HG02763 (cell line): ENCODE measurements around the gene SLC30A2.

Experiments
- ATAC-seq: cut with Tn5 transposase; IDR thresholded peaks from one replicate; pipeline ENCODE4 v1.9.1; 2021; ENCODE audit warnings: mild to moderate bottlenecking, moderate library complexity; ENCODE audit not compliant: unreplicated experiment

The SLC30A2 gene

DNA sequence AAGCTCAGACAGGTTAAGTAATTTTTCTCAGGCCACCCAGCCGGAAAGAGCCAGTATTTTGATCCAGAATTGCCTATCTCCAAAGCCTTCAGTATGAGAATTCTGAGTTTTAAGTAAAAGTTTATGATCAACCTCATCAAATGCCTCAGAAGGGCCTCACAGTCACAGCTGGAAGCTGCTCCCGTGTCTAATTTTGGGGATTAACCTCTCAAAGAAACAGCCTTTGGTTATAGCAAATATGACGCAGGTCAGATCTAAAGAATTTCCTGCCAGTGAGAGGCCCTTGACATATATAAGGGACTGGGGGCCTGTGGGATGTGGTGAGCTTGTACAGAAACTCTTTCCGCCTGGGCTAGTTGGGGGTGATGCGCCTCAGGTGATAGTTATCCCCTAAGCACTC lies 22.1 kb downstream of the SLC30A2 start:
- ATAC-seq, result no peak

DNA sequence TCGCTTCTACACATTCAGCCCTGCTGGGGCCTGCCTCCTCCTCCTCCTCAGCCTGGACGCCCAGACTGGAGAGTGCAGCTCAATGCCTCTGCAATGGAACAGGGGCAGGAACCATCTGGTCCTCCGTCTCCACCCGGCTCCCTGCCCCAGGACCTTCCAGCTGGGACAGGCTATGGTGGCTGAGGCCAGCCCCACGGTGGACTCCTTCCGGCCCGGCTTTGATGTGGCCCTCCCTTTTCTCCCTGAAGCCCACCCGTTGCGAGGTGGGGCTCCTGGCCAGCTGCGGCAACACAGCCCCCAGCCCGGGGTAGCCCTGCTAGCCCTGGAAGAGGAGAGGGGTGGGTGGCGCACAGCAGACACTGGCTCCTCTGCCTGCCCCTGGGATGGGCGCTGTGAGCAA lies 22.9 kb downstream of the SLC30A2 start:
- ATAC-seq, result no peak

DNA sequence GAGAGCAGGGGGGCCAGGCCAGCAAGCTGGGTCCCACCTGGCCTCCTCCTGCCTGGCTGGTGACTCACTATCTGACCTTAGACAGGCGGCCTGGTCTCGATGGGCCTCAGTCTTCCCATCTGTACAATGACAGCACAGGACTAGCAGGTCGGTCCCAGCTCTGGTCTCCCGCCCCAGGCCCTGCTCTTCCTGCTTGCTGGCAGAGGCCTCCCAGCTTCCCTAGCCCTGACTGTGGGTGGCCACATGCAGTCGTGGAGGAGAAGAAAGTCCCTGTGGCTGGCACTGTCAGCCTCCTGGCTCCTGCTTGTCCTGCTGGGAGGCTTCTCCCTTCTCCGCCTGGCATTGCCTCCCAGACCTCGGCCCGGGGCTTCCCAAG lies 23.5 kb downstream of the SLC30A2 start:
- no peak for ATAC-seq

- ATAC-seq, result no peak
Observed at GRCh38 chr1:26021647-26022403, 24.1 kb downstream of the SLC30A2 start, which contains the start of gene EXTL1. Gene EXTL1 (plus strand): TSS chr1:26021775. CDS start chr1:26022647, 872 bp downstream.

DNA sequence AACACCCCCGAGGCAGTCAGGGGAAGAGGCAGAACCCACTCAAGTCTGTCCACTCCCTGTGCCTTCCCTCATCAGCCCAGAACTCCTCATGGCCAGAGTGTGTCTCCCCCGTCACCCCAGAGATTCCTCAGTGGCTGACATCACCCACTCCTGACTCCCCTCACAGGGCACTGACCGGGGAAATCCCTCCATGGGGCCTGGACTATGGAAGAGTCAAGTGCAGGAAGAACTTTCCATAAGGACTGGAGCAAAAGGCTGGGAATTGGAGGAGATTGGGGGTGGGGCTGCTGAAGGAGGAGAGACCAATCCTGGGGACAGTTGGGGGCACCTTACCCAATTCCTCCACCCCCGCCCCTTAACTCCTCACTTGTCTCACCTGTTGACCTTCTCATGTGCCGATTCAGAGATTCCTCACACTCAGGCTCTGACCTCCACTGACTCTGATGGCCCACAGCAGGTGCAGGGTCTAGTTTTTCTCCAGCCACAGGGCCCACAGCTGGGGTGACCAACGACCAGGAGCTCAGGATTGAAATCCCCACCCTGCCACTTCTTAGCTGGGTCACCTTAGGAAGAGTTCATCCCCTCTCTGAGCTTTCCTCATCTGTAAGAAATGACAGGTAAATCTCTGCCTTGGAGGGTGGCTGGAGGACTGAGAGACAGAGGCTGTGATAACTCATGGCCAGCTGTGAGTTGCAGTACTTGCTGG lies 24.8 kb downstream of the SLC30A2 start:
- ATAC-seq, result no peak

DNA sequence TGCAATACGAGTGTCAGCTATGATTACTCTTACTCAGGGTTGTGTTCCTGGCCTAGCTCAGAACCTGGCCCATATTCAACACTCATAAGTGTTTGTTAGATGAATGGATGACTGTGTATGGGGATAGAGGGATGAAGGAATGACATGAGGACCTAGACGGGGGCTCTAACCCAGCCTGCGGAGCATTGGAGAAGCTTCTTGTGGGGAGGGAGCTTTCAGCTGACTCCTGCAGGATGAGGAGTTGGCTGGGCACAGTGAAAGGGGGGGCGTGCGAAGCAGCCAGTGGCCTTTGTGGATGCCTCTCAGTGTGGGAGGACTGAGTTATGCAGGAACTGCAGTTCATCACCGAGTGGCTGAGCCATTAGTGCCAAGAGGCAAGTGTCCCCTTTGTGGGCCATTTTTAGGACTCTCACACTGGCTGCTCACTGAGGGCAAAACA lies 25.6 kb downstream of the SLC30A2 start:
- no peak for ATAC-seq

GRCh38 chr1:26019641-26020315 lies 26.1 kb downstream of the SLC30A2 start:
- ATAC-seq, result no peak

- ATAC-seq, result no peak
Observed at GRCh38 chr1:26017606-26018005, 28.3 kb downstream of the SLC30A2 start.

GRCh38 chr1:26016953-26017545 lies 28.9 kb downstream of the SLC30A2 start:
- no peak for ATAC-seq

- ATAC-seq, result no peak
Observed at GRCh38 chr1:26016258-26016952, 29.5 kb downstream of the SLC30A2 start.

DNA sequence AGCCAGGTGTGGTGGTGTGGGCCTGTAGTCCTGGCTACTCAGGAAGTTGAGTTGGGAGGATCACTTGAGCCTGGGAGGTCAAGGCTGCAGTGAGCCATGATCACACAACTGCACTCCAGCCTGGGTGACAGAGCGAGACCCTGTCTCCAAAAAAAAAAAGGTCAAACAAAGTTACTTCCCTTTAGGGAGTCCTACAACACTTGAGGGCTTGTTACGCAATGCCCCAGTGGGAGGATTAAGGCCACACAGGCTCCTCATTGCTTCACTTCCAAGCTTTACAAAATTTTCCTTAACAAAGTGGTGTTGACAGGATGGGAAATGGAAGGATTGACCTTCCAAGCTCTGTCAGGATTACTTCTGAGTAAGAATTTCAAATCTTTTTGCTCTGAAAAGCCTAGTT lies 30.6 kb downstream of the SLC30A2 start:
- no peak for ATAC-seq

- no peak for ATAC-seq
Observed at GRCh38 chr1:26014179-26014578, 31.7 kb downstream of the SLC30A2 start.

- ATAC-seq, result no peak
Observed at GRCh38 chr1:26012864-26013263, 33.1 kb downstream of the SLC30A2 start.

DNA sequence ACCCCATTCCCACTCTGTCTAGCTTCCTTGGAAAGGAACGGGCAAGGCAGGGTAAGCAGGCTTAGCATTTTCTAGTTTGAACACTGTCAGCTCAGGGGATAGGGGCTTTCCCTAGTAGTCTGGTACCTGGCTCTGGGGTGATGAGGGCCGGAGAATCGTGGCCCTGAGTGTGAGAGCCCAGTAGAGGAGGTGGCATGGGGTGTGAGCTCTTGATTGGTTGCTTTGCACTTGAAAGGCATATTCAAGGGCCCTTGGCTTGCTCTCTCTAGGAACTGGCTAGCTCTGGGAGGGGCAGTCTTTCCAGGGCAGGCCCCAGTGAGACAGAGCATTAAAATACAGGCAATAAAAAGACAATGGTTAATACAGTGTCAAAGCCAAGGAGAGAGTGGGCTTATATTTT lies 35.1 kb downstream of the SLC30A2 start:
- no peak for ATAC-seq

GRCh38 chr1:26009796-26010447 lies 36.0 kb downstream of the SLC30A2 start:
- ATAC-seq, result no peak

DNA sequence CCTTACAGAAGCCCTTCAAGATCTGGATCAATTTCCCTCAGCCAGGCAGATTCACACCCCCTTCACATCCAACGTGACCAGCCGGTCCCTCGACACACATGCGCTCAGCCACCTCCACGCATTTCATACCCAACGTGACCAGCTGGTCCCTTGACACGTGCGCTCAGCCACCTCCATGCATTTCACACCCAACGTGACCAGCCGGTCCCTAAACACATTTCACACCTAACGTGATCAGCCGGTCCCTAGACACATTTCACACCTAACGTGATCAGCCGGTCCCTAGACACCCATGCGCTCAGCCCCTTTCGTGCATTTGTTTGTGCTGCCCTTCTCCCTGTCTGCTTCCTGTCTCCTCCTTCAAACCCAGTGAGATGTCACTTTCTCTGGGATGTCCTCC lies 39.2 kb downstream of the SLC30A2 start:
- ATAC-seq, result no peak

- ATAC-seq, result no peak
Observed at GRCh38 chr1:26005434-26006105, 40.3 kb downstream of the SLC30A2 start.

- no peak for ATAC-seq
Observed at GRCh38 chr1:26003756-26004155, 42.2 kb downstream of the SLC30A2 start.

GRCh38 chr1:26003262-26003661 lies 42.7 kb downstream of the SLC30A2 start:
- no peak for ATAC-seq
